Subcutaneous adipose tissue (tissue), 4 donors: Measurements from ENCODE around the gene CFL2. TPM values are rescaled to one million over a fixed set of nuclear protein-coding genes. Genes with fewer than 3 reads are reported as not detected.

ENCODE experiments used
- total RNA-seq, 4 donors: library from RNA; depleted of rRNA; stranded (reverse); fragments of >200 nt; gene quantifications; one replicate each; pipeline ENCODE4 v1.1.0, GENCODE V29; 2016
- TF ChIP-seq, protein P1 (sequence below): fragments of 450-650 bp; IDR thresholded peaks from one replicate; pipeline ENCODE4 v1.5.1; 2016; ENCODE audit warnings: low read depth, mild to moderate bottlenecking, control low read depth, antibody characterized with exemption, moderate library complexity

Gene CFL2
- total RNA-seq, result 100 to 1,000 TPM in 1 of 4 donors, 10 to 100 TPM in 3; 42.3 to 116 (median 75.1) TPM

DNA sequence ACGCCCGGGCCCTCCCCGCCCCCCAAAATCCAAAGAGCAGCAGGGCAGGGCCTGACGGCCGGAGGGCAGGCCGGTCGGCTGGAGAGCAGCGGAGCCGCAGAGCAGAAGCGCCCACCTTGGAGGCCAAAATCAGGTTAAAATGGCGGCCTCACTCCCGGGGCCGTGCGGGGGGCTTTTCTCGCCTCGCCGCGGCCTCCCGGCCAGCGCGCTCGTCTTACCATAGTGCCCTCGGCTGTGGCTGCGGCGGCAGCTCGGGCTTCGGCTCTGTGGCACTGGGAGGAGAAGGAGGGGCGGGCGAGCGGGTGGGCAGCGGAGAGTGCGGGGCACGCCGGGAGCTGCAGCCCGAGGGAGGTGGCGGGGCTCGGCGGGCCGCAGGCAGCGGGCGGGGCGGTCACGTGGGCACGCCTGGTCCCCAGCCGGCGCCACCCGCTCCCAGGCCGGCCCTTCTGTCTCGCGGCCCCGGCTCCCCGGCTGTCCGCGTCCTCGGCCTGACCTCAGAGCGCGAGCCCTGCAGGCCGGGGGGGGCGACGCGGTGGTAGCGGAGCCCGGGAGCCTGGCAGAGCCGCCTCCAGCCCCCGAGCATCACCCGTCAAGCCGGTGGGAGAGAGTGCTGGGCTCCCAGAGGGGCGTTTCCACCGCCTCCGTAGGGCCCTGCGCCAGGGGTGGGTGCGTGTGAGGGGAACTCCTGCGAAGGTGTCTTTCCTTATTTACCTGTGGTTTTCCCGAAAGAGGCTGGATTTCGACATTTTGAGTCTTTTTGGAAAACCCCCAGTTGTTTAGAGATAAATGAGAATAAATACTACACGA is at the start of gene CFL2:
CFL2 (minus strand) TSS at position 274 of the 807 bp plus-strand sequence; CDS start at position 221, 53 bp downstream.
- TF ChIP-seq, protein P1, sequence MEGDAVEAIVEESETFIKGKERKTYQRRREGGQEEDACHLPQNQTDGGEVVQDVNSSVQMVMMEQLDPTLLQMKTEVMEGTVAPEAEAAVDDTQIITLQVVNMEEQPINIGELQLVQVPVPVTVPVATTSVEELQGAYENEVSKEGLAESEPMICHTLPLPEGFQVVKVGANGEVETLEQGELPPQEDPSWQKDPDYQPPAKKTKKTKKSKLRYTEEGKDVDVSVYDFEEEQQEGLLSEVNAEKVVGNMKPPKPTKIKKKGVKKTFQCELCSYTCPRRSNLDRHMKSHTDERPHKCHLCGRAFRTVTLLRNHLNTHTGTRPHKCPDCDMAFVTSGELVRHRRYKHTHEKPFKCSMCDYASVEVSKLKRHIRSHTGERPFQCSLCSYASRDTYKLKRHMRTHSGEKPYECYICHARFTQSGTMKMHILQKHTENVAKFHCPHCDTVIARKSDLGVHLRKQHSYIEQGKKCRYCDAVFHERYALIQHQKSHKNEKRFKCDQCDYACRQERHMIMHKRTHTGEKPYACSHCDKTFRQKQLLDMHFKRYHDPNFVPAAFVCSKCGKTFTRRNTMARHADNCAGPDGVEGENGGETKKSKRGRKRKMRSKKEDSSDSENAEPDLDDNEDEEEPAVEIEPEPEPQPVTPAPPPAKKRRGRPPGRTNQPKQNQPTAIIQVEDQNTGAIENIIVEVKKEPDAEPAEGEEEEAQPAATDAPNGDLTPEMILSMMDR, result no peak

DNA sequence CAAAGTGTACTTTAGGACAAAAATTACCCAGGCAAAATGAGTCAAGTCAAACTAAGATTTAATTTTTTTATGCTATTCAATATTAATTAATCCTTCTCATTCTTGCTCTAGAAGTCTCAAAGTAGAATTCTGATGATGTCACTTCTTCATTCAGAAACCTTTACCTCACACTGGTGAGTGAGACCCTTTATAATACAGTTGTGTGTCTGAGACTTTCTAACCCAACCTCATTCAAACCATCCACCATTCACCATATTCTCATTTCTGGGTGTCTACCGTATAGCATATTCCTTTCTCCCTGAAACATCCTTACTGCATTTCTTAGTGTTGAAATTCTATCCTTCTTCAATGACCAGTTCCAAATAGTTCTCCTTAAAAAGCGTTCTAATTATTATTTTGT is 40.8 kb upstream of the CFL2 start:
- TF ChIP-seq, protein P1, result no peak

DNA sequence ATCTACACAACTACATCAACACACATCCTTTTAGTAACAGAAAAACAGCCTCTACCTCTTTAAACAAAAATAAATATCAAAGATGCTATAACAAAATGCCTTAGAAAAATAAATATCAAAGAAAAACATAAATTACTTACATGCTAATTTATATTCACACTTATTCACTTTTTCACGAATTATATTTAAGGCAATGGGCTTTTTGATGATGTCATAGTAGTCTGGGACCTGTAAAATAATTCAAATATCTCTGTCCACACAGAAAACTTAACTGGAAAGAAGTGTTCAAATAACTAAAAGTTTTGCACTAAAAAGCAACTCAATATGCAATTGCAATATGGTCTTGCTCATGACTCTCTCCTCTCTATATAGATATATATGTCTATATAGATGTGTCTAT is 40.3 kb upstream of the CFL2 start:
- TF ChIP-seq, protein P1, result no peak

DNA sequence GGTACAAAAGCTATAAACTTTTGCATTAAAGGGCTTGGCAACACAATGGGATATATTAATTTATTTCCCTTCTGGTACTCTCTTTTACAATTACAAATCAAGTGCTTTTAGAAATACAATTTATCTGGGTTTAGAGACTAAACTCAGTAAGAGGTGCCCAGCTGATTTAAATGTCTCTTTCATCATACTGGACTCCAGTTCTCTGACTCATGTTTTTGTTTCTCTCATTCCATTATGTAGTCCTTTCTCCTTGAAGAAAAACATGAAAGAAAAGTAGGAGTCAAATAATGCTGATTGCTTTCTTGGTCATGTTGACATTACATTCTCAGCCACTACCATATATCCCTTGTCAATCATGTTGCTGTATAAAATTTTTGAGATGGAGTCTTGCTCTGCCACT is 36.3 kb upstream of the CFL2 start:
- TF ChIP-seq, protein P1, result no peak

DNA sequence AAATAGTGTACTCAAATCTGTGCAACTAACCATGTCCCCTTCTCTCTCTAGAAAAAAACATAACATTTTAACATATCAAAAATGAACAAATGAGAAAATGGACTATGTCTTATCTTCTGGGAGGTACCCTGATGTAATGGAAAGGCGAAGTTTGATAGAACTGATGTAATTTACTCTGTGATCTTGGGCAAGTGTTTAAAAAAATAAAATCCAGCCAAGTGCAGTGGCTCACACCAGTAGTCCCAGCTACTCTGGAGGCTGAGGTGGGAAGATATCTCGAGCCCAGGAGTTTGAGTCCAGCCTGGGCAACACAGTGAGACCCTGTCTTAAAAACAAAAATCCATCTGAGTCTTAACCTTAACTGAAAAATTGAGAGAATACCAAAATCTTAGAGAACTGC is 35.8 kb upstream of the CFL2 start:
- TF ChIP-seq, protein P1, result no peak

DNA sequence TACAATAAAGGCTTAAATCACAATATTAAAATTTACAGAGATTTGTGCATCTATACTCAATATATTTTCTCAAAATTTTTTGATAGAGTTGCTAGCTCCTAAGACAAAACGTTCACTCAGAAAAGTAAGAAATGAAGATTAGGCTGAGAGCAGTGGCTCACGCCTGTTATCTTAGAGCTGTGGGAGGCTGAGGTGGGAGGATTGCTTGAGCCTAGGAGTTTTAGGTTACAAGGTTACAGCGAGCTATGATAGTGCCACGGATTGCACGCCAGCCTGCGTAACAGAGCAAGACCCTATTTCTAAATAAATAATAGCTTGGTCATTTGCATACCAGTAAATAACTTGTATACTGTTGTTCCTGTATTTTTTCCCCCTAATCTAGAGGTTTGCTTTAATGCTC is 35.0 kb upstream of the CFL2 start:
- TF ChIP-seq, protein P1, result no peak

DNA sequence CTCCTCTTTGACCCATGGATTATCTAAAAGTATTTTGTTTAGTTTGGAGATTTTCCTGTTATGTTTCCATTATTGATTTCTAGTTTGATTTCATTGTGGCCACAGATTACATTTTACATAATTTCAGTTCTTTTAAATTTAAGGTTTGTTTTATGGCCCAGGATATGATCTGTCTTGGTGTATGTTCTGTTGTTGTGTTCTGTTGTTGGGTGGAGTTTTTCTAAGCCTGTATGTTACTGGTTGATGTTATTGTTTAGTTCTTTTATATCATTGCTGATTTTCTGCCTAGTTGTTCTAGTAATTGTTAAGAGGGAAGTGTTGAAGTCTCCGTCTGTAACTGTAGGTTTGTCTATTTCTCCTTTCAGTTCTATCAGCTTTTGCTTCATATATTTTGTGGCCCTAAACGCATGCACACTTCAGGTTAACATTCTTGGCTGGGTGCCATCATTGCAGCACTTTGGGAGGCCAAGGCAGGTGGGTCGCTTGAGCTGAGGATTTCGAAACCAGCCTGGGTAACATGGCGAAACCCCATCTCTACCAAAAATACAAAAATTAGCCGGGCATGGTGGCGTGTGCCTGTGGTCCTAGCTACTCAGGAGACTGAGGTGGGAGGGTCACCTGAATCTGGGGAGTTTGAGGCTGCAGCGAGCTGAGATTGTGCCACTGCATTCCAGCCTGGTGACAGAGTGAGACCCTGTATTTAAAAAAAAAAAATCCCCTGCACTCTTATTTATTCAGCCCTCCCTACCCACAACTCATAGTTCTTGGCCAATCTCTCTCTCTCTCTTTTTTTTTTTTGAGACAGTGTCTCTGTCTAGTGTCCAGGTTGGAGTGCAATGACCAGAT is 28.1 kb upstream of the CFL2 start:
- TF ChIP-seq, protein P1, result no peak
